ENCODE data around the gene MRPS14.

The MRPS14 gene

DNA sequence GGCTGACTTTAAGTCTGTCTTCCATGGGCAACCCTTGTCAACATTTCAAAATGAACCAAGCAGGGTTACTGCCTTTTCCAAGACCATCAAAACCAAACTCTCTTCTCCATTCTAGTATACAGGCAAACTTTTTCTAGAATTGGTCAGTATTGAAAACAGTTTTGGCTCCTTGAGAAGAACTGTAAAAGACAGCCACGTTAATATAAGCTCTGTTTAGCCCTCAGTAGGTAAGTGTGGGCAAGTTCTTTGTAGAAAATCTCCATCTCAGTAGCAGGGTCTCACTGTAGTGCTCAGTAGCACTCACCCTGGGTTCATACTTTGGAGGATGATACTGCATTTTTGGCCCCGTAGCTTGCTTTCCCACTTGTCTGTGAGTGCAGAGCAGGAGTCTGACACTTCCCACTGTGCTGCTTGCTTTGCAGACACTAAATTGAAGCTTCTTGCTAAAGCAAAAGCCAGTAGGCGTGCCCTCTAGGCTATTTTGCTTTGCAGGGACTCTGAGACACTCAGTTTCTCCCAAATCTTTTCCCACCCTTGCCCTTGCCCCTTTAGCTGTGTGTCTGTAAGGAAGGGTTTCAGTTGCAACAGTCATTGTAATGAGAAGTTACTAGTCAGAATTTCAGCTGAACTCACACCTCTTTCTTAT, 57.7 kb downstream of the MRPS14 start:
- Histone ChIP-seq H3K79me2 (ENCODE audit: control insufficient read depth, low read length) (no peaks in the 10 kb centered on the region), H3K4me1 (ENCODE audit: control insufficient read depth, low read length) (peaks cover 80% of the 10 kb centered on the region), H3K27me3 (ENCODE audit: control insufficient read depth, low read length) (no peaks in the 10 kb centered on the region), H3K9me3 (ENCODE audit: control insufficient read depth, insufficient read depth, low read length) (no peaks in the 10 kb centered on the region), H3K4me2 (ENCODE audit: low read length) (peak overlapping the region; percentile 63), H3K36me3 (ENCODE audit: control insufficient read depth, low read length) (peaks cover 17% of the 10 kb centered on the region), H3K4me3 (ENCODE audit: low read length) (peak overlapping the region; percentile 57), H3K27ac (ENCODE audit: low read depth, low read length) (peak overlapping the region; percentile 66), H3F3A (ENCODE audit: control insufficient read depth, insufficient read depth) (peaks cover 26% of the 10 kb centered on the region), H3K9me2 (replicated peaks; ENCODE audit: control insufficient read depth, low read length) (no peaks in the 10 kb centered on the region), H4K20me1 (ENCODE audit: control insufficient read depth, insufficient read depth, low read depth, low read length) (no peaks in the 10 kb centered on the region)
- no peak for TF ChIP-seq EZH2phosphoT487 (IDR thresholded peaks at IDR 0.05; ENCODE audit: borderline replicate concordance, low read length)
- TF ChIP-seq, protein P1, sequence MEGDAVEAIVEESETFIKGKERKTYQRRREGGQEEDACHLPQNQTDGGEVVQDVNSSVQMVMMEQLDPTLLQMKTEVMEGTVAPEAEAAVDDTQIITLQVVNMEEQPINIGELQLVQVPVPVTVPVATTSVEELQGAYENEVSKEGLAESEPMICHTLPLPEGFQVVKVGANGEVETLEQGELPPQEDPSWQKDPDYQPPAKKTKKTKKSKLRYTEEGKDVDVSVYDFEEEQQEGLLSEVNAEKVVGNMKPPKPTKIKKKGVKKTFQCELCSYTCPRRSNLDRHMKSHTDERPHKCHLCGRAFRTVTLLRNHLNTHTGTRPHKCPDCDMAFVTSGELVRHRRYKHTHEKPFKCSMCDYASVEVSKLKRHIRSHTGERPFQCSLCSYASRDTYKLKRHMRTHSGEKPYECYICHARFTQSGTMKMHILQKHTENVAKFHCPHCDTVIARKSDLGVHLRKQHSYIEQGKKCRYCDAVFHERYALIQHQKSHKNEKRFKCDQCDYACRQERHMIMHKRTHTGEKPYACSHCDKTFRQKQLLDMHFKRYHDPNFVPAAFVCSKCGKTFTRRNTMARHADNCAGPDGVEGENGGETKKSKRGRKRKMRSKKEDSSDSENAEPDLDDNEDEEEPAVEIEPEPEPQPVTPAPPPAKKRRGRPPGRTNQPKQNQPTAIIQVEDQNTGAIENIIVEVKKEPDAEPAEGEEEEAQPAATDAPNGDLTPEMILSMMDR (IDR thresholded peaks at IDR 0.05; ENCODE audit: low read depth, low read length, poor library complexity, severe bottlenecking), result no peak

DNA sequence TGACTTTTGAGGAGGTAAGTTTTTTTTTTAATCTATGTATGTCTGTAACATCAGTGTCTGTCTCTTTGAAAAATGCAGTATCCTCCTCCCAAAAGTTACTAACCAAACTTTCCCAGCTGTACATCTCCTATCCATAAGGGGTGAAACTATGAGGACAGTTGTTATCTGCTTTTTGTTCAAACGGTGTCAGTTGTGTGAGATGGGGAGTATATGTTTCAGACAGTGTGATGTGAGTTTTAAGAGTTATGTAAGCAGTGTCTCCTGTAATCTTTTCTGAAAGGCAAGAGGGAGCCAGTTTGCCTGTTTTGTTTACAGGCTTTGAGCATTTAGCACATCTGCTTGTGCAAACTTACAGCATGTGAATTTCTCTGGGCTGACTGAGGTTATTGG, 58.3 kb downstream of the MRPS14 start:
- no peaks in the 10 kb centered on the region for H3K9me2 ChIP-seq (replicated peaks; ENCODE audit: control insufficient read depth, low read length)
- peak overlapping the region; percentile 63 for H3K4me2 ChIP-seq (ENCODE audit: low read length)
- peaks cover 75% of the 10 kb centered on the region for H3K4me1 ChIP-seq (ENCODE audit: control insufficient read depth, low read length)
- peaks cover 12% of the 10 kb centered on the region for H3K36me3 ChIP-seq (ENCODE audit: control insufficient read depth, low read length)
- H4K20me1 ChIP-seq (ENCODE audit: control insufficient read depth, insufficient read depth, low read depth, low read length), result no peaks in the 10 kb centered on the region
- H3K9me3 ChIP-seq (ENCODE audit: control insufficient read depth, insufficient read depth, low read length), result no peaks in the 10 kb centered on the region
- peak overlapping the region; percentile 57 for H3K4me3 ChIP-seq (ENCODE audit: low read length)
- no peak for TF ChIP-seq EZH2phosphoT487 (IDR thresholded peaks at IDR 0.05; ENCODE audit: borderline replicate concordance, low read length)
- TF ChIP-seq, protein P1 (IDR thresholded peaks at IDR 0.05; ENCODE audit: low read depth, low read length, poor library complexity, severe bottlenecking), result no peak
- peak overlapping the region; percentile 66 for H3K27ac ChIP-seq (ENCODE audit: low read depth, low read length)
- no peaks in the 10 kb centered on the region for H3K27me3 ChIP-seq (ENCODE audit: control insufficient read depth, low read length)
- H3F3A ChIP-seq (ENCODE audit: control insufficient read depth, insufficient read depth), result peaks cover 26% of the 10 kb centered on the region
- no peaks in the 10 kb centered on the region for H3K79me2 ChIP-seq (ENCODE audit: control insufficient read depth, low read length)

DNA sequence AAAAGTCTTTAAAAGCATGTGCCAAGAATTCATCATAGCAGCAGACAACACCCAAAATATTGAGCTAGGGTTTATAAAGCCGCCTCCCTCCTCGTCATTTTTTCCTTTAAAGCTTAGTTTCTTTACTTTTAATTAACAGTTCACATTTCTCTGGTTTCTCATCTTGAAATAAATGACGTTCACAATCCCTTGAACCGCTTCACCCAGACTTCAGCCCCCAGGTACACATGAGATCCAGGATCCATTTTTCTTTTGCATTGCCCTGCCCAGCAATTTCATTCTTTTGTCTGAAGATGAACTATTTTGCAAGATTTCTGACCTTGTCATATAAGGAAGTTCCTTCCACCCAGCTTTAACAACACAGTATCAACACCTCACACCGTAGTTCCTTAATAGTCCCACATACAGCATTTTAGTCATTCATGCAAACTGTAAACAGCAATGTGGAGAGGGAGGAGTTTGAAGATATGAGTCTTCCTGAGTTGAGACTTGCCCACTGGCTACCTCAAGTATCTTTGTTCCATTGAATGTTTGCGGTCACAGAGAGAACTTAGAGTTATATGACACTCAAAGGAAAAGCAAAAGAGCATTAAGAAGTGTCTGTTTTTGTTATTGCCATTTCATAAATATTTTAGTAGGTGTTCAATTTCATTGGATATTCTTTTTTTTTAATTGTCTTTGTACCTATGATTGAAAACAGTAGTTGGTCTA, 58.8 kb downstream of the MRPS14 start:
- H4K20me1 ChIP-seq (ENCODE audit: control insufficient read depth, insufficient read depth, low read depth, low read length), result no peaks in the 10 kb centered on the region
- H3K36me3 ChIP-seq (ENCODE audit: control insufficient read depth, low read length), result peaks cover 7% of the 10 kb centered on the region
- H3F3A ChIP-seq (ENCODE audit: control insufficient read depth, insufficient read depth), result peaks cover 26% of the 10 kb centered on the region
- peak overlapping the region; percentile 66 for H3K27ac ChIP-seq (ENCODE audit: low read depth, low read length)
- peak overlapping the region; percentile 57 for H3K4me3 ChIP-seq (ENCODE audit: low read length)
- H3K79me2 ChIP-seq (ENCODE audit: control insufficient read depth, low read length), result no peaks in the 10 kb centered on the region
- TF ChIP-seq, protein P1 (IDR thresholded peaks at IDR 0.05; ENCODE audit: low read depth, low read length, poor library complexity, severe bottlenecking), result no peak
- TF ChIP-seq EZH2phosphoT487 (IDR thresholded peaks at IDR 0.05; ENCODE audit: borderline replicate concordance, low read length), result no peak
- H3K9me2 ChIP-seq (replicated peaks; ENCODE audit: control insufficient read depth, low read length), result no peaks in the 10 kb centered on the region
- H3K4me1 ChIP-seq (ENCODE audit: control insufficient read depth, low read length), result peaks cover 69% of the 10 kb centered on the region
- H3K4me2 ChIP-seq (ENCODE audit: low read length), result peak overlapping the region; percentile 63
- no peaks in the 10 kb centered on the region for H3K27me3 ChIP-seq (ENCODE audit: control insufficient read depth, low read length)
- H3K9me3 ChIP-seq (ENCODE audit: control insufficient read depth, insufficient read depth, low read length), result no peaks in the 10 kb centered on the region
